Measurements from ENCODE around the gene TAF6L.
"Not testable (repeated sequence)": the region's sequence is repeated elsewhere in the genome, so short reads cannot be mapped to it uniquely, and the experiment has no call there.

- not testable (repeated sequence) for TF ChIP-seq CREM (CRISPR knock-in tag; IDR thresholded peaks at IDR 0.05); CTCF (IDR thresholded peaks at IDR 0.05); NFYB (CRISPR knock-in tag; conservative IDR thresholded peaks at IDR 0.05; ENCODE audit: low read depth); JUN (CRISPR knock-in tag; IDR thresholded peaks at IDR 0.05); CREB1 (CRISPR knock-in tag; IDR thresholded peaks at IDR 0.05); ZNF232 (CRISPR knock-in tag; IDR thresholded peaks at IDR 0.05); MAX (CRISPR knock-in tag; IDR thresholded peaks at IDR 0.05); TEAD4 (CRISPR knock-in tag; IDR thresholded peaks at IDR 0.05); FOXP1 (CRISPR knock-in tag; IDR thresholded peaks at IDR 0.05; ENCODE audit: borderline replicate concordance)
These were observed 41.1 kb upstream of the TAF6L start for GRCh38 chr11:62730076-62730475.

Measured in WTC11 (cell line).